Upper lobe of left lung (tissue), 6 donors: Measurements from ENCODE around the gene EDC3. TPM values are rescaled to one million over a fixed set of nuclear protein-coding genes. Genes with fewer than 3 reads are reported as not detected.

Experiments
- ATAC-seq, 2 donors: fragments of 200-7000 bp; cut with Tn5 transposase; one replicate each; pipeline ENCODE4 v1.9.1; 2022; ENCODE audit warnings: mild to moderate bottlenecking in 2 of 2, moderate library complexity in 2 of 2; ENCODE audit not compliant: low FRiP score in 2 of 2
- DNase-seq, 2 donors: peaks; one replicate each; pipeline ENCODE4 v3.0.0-alpha.2; 2019 to 2020
- H3K27ac ChIP-seq, 4 donors: fragments of 200-600 bp; sonication (generic); one replicate each; pipeline ENCODE4 v1.5.1; 2016 to 2019
- H3K27me3 ChIP-seq, 4 donors: fragments of 200-600 bp; sonication (generic); one replicate each; pipeline ENCODE4 v1.5.1; 2017 to 2019
- H3K36me3 ChIP-seq, 4 donors: fragments of 200-600 bp; sonication (generic); one replicate each; pipeline ENCODE4 v1.5.1; 2016 to 2019
- H3K4me1 ChIP-seq, 4 donors: fragments of 200-600 bp; sonication (generic); one replicate each; pipeline ENCODE4 v1.5.1; 2018 to 2019
- H3K4me3 ChIP-seq, 4 donors: fragments of 200-600 bp; sonication (generic); one replicate each; pipeline ENCODE4 v1.5.1; 2017 to 2019; ENCODE audit warnings: mild to moderate bottlenecking in 2 of 4, moderate library complexity in 1 of 4
- H3K9me3 ChIP-seq, 4 donors: fragments of 200-600 bp; sonication (generic); one replicate each; pipeline ENCODE4 v1.5.1; 2018 to 2019
- CTCF ChIP-seq, 6 experiments: fragments of 450-650 bp in 4 of 6; fragments of 200-600 bp in 2 of 6; sonication (generic) in 2 of 6; IDR thresholded peaks; one replicate each; pipeline ENCODE4 v1.5.1; 2016 to 2019; ENCODE audit warnings: antibody characterized with exemption in 6 of 6
- EP300 ChIP-seq, 4 donors: sonication (generic); formaldehyde crosslinking; IDR thresholded peaks; one replicate each; pipeline ENCODE4 v1.5.1; 2017; ENCODE audit warnings: antibody characterized with exemption in 4 of 4, control low read depth in 2 of 4
- POLR2A ChIP-seq, 4 donors: fragments of 450-650 bp; IDR thresholded peaks; one replicate each; pipeline ENCODE4 v1.5.1; 2016 to 2017; ENCODE audit warnings: antibody characterized with exemption in 4 of 4, mild to moderate bottlenecking in 2 of 4
- POLR2AphosphoS5 ChIP-seq, 2 donors: sonication (generic); formaldehyde crosslinking; IDR thresholded peaks; one replicate each; pipeline ENCODE4 v1.5.1; 2017; ENCODE audit warnings: antibody characterized with exemption in 2 of 2
- WGBS, 2 donors: methylation state at CpG; one replicate each; pipeline ENCODE4 v1.1.5; 2017 to 2018; 5-methylcytosine and 5-hydroxymethylcytosine counted together
- total RNA-seq, 6 donors: library from RNA; depleted of rRNA in 4 of 6; stranded (reverse); fragments of >200 nt in 4 of 6; gene quantifications; one replicate each; pipeline versions ENCODE4 v1.1.0 to v1.2.1, GENCODE V29; 2016 to 2021
- donor health status: DM: no; HTN: no; CAD: no; lungs with moderate emphysema.
- donor health status: DM: no; HTN: yes; CAD: no; lungs with severe emphysema.

EDC3 gene
- total RNA-seq, 6 donors from 2014 or later: 16.7 to 43.0 (median 27.7) TPM

GRCh38 chr15:74613089-74613952 lies 82.5 kb downstream of the EDC3 start:
- Histone ChIP-seq H3K27me3 (no peaks in the 10 kb centered on the region), H3K36me3 (no peaks in the 10 kb centered on the region), H3K27ac (peak overlapping the region in 1 of 4 donors; percentile 96), H3K4me3 (no peak overlapping the region), H3K4me1 (peaks cover 19 to 37% (median 24%) of the 10 kb centered on the region in 4 donors), H3K9me3 (no peaks in the 10 kb centered on the region)
- ATAC-seq (no peak), DNase-seq (no peak)
- TF ChIP-seq CTCF (IDR thresholded peaks at IDR 0.05) (no peak), POLR2AphosphoS5 (IDR thresholded peaks at IDR 0.05) (no peak), EP300 (IDR thresholded peaks at IDR 0.05) (no peak), POLR2A (IDR thresholded peaks at IDR 0.05) (no peak)
- WGBS, 2 donors: 69 to 83% methylated on average over 6 of the region's 6 CpGs

GRCh38 chr15:74612677-74613076 lies 83.1 kb downstream of the EDC3 start:
- Histone ChIP-seq H3K4me3 (no peak overlapping the region), H3K9me3 (no peaks in the 10 kb centered on the region), H3K36me3 (no peaks in the 10 kb centered on the region), H3K27me3 (no peaks in the 10 kb centered on the region), H3K27ac (no peak overlapping the region), H3K4me1 (peaks cover 12 to 31% (median 17%) of the 10 kb centered on the region in 4 donors)
- TF ChIP-seq CTCF (IDR thresholded peaks at IDR 0.05) (no peak), POLR2A (IDR thresholded peaks at IDR 0.05) (no peak), POLR2AphosphoS5 (IDR thresholded peaks at IDR 0.05) (no peak), EP300 (IDR thresholded peaks at IDR 0.05) (no peak)
- no peak for ATAC-seq
- no peak for DNase-seq
- 83 to 90% methylated on average over 1 to 2 of the region's 2 CpGs for WGBS, 2 donors

- Histone ChIP-seq H3K36me3 (no peaks in the 10 kb centered on the region), H3K27ac (no peak overlapping the region), H3K4me1 (peaks cover 4 to 22% (median 9%) of the 10 kb centered on the region in 4 donors), H3K27me3 (no peaks in the 10 kb centered on the region), H3K9me3 (no peaks in the 10 kb centered on the region), H3K4me3 (no peak overlapping the region)
- TF ChIP-seq POLR2A (IDR thresholded peaks at IDR 0.05): no peak
- no peak for TF ChIP-seq POLR2AphosphoS5 (IDR thresholded peaks at IDR 0.05)
- TF ChIP-seq EP300 (IDR thresholded peaks at IDR 0.05): no peak
- TF ChIP-seq CTCF (IDR thresholded peaks at IDR 0.05): no peak
- ATAC-seq (no peak), DNase-seq (no peak)
- WGBS, 2 donors: 80 to 90% methylated on average over 2 to 6 of the region's 6 CpGs
These were observed 84.0 kb downstream of the EDC3 start for GRCh38 chr15:74611834-74612233.

GRCh38 chr15:74611341-74611740 lies 84.5 kb downstream of the EDC3 start:
- ATAC-seq (no peak), DNase-seq (peak in 1 of 2 donors; percentile 78)
- H3K4me1 ChIP-seq: peaks cover 0 to 17% (median 5%) of the 10 kb centered on the region in 4 donors
- no peaks in the 10 kb centered on the region for H3K36me3 ChIP-seq
- no peaks in the 10 kb centered on the region for H3K9me3 ChIP-seq
- TF ChIP-seq EP300 (IDR thresholded peaks at IDR 0.05) (no peak), POLR2AphosphoS5 (IDR thresholded peaks at IDR 0.05) (no peak), CTCF (IDR thresholded peaks at IDR 0.05) (no peak), POLR2A (IDR thresholded peaks at IDR 0.05) (no peak)
- no peaks in the 10 kb centered on the region for H3K27me3 ChIP-seq
- no peak overlapping the region for H3K27ac ChIP-seq
- 82 to 90% methylated on average over 6 to 11 of the region's 11 CpGs for WGBS, 2 donors
- H3K4me3 ChIP-seq: no peak overlapping the region
